DND-41 (cell line): ENCODE measurements around the gene TPRN.
"Not testable (repeated sequence)": the region's sequence is repeated elsewhere in the genome, so short reads cannot be mapped to it uniquely, and the experiment has no call there.

Source experiments
- EZH2 ChIP-seq: IDR thresholded peaks from 3 replicates; pipeline ENCODE4 v1.6.1; 2012; ENCODE audit warnings: borderline replicate concordance, low read depth, mild to moderate bottlenecking, moderate library complexity, low read length, inconsistent platforms; ENCODE audit not compliant: severe bottlenecking
- TF ChIP-seq, protein P1 (sequence below): IDR thresholded peaks from 2 replicates; pipeline ENCODE4 v1.5.1; 2012; ENCODE audit warnings: borderline replicate concordance, low read length, moderate library complexity, mild to moderate bottlenecking; ENCODE audit not compliant: poor library complexity, severe bottlenecking; ENCODE audit errors: extremely low read depth

DNA sequence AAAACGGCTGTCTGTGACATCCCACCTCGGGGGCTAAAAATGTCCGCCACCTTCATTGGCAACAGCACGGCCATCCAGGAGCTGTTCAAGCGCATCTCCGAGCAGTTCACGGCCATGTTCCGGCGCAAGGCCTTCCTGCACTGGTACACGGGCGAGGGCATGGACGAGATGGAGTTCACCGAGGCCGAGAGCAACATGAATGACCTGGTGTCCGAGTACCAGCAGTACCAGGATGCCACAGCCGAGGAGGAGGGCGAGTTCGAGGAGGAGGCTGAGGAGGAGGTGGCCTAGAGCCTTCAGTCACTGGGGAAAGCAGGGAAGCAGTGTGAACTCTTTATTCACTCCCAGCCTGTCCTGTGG lies 42.7 kb upstream of the TPRN start:
- TF ChIP-seq, protein P1, sequence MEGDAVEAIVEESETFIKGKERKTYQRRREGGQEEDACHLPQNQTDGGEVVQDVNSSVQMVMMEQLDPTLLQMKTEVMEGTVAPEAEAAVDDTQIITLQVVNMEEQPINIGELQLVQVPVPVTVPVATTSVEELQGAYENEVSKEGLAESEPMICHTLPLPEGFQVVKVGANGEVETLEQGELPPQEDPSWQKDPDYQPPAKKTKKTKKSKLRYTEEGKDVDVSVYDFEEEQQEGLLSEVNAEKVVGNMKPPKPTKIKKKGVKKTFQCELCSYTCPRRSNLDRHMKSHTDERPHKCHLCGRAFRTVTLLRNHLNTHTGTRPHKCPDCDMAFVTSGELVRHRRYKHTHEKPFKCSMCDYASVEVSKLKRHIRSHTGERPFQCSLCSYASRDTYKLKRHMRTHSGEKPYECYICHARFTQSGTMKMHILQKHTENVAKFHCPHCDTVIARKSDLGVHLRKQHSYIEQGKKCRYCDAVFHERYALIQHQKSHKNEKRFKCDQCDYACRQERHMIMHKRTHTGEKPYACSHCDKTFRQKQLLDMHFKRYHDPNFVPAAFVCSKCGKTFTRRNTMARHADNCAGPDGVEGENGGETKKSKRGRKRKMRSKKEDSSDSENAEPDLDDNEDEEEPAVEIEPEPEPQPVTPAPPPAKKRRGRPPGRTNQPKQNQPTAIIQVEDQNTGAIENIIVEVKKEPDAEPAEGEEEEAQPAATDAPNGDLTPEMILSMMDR: not testable (repeated sequence)
- not testable (repeated sequence) for TF ChIP-seq EZH2
